Activated CD8-positive, alpha-beta memory T cell treated with anti-CD3 and anti-CD28 coated beads for 36 hours (primary cell): ENCODE results near the gene ANKRD37. TPM values are rescaled to one million over a fixed set of nuclear protein-coding genes. Genes with fewer than 3 reads are reported as not detected.

Experiments used
- CTCF ChIA-PET: fragments of 350-600 bp; sonication (Branson Sonifier 250); formaldehyde crosslinking; loops from one replicate; lab custom pipeline; 2021; ENCODE audit warnings: antibody characterized with exemption; lab: Charles Lee
- POLR2A ChIA-PET: fragments of 350-600 bp; sonication (Branson Sonifier 250); formaldehyde crosslinking; loops from one replicate; lab custom pipeline; 2021; ENCODE audit warnings: antibody characterized with exemption; lab: Charles Lee
- total RNA-seq, 2 experiments: library from RNA; stranded (reverse); gene quantifications; one replicate each; pipeline ENCODE4 v1.2.3, GENCODE V29; 2021

The ANKRD37 gene
- total RNA-seq, 2 experiments from 2014 or later = 16.1 to 18.8 TPM

DNA sequence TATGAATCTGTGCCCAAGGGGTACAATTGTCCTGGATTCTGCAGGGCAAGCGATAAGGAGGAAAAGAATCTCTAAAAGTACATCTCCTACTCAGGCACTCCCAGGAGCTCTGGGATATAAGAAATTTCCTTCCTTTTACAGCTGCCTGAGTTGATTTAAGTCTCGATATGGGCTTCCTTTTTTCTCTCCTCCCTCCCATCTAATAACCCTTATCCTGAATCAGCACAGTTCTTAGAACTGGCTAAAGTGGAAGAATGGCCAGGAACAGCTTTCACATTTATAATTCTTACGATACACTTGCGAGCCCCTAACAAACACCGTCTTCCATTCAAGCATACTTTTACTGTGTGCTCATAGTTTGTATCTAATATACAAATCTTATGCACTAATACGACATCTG lies 22.1 kb upstream of the ANKRD37 start:
- CTCF ChIA-PET = no interaction called here
- POLR2A ChIA-PET = no interaction called here

DNA sequence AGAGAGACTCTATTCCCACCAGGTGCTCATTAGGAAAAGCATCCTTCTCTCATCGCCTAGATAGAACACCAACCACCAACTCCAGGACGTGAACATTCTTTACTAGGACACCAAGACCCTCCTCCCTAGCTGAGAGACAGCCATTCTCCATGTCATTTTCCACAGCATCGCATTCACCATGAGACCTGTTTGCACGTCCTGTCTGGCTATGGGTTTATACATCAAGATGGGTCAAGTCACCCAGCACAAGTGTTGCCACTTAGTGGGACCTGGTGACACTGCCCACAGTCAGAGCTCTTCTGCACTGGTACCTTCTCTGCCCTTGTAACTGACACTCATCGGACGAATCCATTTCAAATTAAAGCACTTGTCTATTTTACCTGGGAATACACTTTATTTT lies 18.4 kb upstream of the ANKRD37 start:
- ChIA-PET CTCF (no interaction called here), POLR2A (no interaction called here)

DNA sequence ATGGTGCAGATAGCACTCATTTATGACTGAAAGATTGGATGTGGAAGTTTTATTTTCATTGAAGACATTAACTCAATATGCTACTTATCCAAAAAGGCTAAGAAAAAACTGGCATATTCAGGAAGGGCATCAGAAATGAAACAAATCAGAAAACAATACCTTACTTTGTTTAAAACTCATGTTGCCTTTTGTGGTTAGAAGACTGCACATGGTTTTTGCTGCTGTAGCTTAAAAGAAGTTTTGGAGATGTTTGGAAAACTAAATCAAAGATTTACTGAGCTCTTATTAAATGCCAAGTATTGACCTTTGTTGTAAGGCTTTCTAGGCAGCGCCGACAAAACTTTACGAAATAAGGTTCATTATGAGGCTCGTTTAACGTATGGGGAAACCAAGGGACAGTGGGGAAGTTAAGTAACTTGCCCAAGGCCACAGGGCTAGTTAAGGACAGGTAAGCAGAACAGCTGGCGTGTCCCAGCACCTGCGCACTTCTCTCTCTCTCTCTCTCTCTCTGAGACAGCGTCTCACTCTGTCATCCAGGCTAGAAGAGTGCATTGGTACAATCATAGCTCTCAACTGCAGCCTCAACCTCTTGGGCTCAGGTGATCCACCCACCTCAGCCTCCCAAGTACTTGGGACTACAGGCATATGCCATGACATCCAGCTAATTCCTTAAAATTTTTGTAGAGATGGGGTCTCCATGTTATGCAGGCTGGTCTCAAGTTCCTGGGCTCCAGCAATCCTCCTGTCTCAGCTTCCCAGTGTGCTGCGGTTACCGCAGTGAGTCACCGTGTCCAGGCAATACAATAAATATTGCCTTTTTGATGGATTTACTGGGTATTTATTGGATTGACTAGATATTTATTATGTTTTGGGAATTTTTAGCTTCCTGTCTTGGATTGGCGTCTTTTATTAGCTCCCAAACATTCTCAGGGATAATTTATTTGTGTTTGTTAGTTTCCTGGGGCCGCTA lies 17.0 kb upstream of the ANKRD37 start:
- CTCF ChIA-PET = no interaction called here
- POLR2A ChIA-PET = no interaction called here

DNA sequence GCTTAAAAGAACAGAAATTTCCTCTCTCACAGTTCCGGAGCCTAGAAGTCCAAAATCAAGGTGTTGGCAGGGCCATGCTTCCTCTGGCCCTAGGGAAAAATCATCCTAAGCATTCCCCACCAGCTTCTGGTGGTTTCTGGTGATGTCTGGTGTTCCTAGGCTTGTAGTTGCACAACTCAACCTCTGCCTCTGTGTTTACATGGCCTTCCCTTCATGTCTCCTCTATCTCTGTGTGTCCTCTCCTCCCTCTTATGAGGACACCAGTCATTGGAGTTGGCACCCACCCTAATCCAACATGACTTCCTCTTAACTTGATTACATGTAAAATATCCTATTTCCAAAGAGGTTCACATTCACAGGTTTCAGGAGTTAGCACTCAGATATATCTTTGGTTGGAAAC lies 16.3 kb upstream of the ANKRD37 start:
- CTCF ChIA-PET = no interaction called here
- POLR2A ChIA-PET = no interaction called here

DNA sequence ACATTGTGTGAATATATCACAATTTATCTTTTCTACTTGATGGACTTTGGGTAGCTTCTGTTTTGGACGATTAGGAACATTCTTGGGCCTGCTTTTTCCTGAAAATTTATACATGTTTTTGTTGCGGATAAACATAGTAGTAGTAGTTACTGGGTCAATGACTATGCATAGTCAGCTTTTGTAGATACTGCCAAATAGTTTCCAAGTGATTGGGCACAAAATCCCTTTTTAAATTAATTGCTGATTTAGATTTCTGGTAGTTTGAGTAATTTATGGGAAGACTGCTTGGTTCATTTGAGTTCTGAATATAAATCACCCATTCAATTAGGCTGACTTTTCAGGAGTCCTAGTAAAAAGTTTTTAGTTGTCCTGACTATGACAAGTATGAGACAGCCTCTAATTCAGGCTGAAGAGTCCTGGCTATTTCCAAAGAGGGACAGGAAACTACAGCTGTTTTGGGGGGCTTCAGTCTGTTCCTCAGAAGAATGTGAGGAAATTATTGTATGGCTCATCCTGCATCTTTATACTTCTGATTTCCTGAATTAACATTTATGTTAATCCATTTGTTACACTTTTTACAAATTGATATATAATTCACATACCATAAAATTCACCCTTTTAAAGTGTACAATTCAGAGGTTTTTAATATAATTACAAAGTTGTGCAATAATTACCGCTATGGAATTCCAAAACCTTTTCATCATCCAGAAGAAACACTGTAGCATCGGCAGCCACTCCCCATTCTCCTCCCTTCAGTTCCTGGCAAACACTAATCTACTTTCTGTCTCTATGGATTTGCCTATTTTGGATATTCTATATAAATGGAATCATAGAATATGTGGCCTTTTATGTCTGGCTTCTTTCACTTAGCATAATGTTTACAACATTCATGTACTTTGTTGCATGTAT lies 15.1 kb upstream of the ANKRD37 start:
- ChIA-PET POLR2A (no interaction called here), CTCF (no interaction called here)

DNA sequence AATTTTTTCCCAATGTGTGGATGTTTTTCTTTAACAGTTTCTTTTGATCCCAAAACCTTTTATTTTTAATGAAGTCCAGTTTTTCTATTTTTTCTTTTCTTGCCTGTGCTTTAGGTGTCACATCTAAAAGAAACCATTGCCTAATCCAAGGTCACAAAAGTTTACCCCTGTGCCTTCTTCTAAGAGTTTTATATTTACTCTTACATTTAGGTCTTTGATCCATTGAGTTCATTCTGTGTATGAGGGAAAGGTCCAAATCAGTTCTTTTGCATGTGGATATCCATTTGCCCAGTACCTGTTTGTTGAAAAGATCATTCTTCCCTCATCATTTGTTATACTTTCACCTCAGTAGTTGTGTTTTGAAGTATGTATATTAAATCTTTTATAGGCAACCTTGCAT lies 13.9 kb upstream of the ANKRD37 start:
- POLR2A ChIA-PET = no interaction called here
- CTCF ChIA-PET = no interaction called here

DNA sequence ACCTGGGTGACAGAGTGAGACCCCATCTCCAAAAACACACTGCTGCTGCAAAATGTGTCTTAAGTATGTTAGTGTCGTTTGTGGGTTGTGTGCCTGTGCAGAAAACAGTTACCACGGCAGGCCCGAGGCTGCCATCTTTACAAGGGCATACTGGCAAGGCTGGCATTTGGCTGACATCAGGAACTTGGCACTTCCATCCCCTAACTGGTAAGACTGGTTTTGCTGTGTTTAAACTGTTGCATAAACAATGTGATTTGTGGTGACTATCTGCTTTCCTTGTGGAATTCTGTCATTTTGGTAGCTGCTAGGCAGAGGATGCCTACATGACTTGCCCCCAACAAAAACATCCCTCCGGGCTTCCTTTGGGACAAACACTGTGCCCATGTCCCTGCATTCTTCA lies 13.2 kb upstream of the ANKRD37 start:
- ChIA-PET CTCF (no interaction called here), POLR2A (no interaction called here)

DNA sequence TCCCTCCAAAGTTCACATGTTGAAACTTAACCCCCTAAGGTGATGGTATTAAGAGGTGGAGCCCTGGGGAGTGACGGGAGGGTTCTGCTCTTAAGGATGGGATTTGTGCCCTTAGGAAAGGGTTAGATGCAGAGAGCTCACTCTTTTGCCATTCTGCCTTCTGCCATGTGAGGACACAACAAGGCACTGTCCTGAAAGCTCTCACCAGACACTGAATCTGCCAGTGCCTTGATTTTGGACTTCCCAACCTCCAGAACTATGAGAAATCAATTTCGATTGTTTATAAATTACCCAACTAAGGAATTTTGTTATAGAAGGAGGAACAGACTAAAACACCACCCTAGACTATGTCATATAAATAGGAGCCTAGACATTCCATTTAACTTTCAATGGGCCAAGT lies 12.6 kb upstream of the ANKRD37 start:
- POLR2A ChIA-PET = no interaction called here

DNA sequence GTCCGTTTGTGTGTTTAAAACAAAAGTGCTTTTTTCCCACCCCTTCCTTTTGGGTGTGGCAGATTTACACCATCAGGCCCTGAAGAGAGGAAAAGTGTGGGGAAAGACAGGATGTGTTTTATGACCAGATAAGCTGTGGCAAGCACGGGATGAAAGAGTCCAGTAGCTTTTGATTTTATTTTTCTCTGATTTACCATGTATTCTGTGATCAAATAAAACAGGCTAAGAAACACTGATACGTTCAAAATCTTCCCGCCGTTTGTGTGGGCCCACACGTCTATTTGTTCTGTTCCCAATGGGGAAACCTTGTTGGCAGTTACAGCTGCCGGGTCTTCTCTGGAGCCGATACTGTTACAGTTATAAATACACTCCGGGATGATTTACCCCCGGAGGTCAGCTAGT lies 11.7 kb upstream of the ANKRD37 start:
- ChIA-PET CTCF (no interaction called here), POLR2A (no interaction called here)

More for the DNA sequence above, 12.6 kb upstream of the ANKRD37 start:
- CTCF ChIA-PET = no interaction called here

DNA sequence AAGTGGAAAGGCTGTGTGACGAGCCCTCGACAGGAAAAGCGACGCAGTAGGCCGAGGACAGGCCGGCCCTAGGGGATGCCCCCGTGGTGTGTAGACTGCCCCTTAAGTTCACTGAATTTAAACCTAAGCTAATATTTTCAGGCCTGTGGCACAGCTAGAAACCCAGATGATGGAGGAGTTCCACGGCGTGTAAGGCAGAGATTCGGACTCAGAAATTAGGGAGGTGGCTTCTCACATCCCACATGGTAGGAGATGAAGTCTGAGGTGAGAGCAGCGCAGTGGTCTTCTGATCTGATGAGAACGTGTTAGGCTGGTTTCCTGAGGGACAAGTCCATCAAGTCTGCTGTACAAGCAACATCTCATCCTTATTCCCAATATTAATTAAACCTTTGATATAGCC lies 8.7 kb upstream of the ANKRD37 start:
- ChIA-PET POLR2A (no interaction called here), CTCF (no interaction called here)

DNA sequence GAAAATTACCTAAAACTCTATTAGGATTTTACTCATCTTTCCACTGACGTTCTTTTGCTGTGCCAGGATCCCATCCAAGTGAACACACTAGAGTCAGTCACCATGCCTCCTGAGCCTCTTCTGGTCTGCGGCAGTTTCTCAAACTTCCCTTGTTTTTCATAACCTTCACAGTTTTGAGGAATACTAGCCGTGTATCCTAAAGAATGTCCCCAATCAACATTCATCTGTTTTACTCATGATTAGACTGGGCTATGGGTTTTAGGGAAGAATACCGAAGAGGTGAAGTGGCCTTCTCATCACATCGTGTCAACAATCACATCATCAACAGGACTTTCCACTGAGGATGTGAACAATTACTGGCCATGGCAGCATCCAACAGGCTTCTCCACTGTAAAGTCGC lies 5.7 kb upstream of the ANKRD37 start:
- ChIA-PET POLR2A (no interaction called here), CTCF (no interaction called here)

DNA sequence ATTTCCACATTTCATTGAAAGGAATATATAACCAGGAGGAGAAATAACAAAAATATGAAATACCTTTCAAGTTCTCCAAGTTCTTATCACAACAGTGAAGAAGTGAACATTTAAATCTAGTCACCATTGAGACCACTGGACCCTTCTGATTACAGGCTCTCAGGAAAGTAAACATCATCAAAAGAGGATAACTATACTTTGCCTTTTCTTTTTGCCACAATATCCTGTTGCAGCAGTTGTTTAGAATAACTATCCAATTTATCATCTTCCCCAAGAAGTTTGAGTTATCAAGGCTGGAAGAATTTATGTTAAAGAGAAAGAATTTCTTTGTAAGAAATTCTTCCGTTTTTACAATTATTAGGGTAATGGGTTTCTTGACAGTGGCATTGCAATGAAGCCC lies 4.5 kb upstream of the ANKRD37 start:
- POLR2A ChIA-PET = no interaction called here
- CTCF ChIA-PET = no interaction called here

DNA sequence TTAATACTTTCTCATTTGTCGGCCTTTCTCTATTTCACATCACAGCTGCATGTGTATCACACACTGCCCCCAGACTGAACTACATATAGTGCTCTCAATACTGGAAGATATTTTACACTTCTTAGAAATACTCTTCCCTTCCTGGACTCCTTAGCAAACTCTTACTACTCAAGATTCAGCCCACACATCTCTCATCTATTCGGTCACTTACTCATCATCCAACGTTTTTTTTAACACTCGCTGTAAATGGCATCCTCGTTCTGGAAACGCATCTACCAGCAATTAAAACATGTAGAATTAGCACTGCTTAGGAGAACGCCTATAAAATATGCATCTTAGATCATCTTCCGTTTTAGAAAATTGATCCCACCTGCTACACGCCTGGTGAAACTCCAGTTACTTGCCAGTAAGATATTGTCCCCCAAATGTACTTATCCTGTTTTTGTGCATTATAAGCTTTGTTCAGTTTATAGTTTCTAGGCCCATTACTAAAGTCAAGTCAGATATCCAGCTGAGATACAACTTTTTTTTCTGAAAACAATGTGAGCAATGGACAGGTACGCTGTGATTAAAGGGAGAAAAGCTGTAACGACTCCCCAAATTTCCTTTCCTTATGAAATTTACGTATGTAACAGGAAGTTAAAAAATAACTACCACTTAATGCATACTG lies 1.9 kb upstream of the ANKRD37 start:
- CTCF ChIA-PET = interaction anchor here (1.1 kb wide), 1 partner anchor 185 kb away, joined by 3 read pairs; no protein-coding TSS in a partner anchor
- POLR2A ChIA-PET = interaction anchor here (0.8 to 2.3 kb wide), 2 partner anchors 31 to 252 kb away, joined by 3 to 9 read pairs; no protein-coding TSS in a partner anchor

DNA sequence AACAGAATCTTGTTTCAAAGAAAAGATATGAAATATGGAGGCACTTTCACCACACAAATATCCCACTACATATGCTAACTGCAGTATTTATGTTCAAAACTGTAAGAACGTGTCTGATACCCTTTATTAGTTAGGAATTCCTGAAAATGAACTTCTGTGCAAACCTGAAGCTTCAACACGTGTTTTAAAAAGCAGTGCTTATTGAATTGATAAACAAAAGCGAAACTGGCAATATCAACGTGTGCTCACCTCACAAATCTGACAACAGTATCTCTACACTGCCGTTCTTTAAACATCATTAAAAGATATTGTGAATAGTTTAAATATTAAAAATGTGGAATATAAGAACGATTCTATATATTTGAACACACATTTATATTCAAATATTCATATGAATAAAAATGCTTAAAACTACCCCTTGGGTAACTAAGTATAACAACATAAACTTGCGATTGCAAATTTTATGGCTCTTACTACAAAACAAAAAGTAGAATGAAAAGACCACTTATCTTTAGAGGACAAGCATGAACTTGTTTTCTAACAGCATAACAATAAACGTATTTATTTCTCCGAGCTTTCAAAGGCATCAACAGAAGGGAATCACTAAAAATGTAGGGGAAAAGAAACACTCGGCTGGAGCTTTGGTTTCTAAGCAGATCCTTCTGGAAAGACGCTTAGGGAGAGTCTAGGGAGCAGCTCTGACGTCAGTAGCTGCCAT lies 1.2 kb upstream of the ANKRD37 start, which contains the start of gene LRP2BP:
TSS of gene LRP2BP (minus strand) at position 687 of the 718 bp plus-strand sequence. CDS start 17,738 bp downstream, outside the sequence.
- ChIA-PET POLR2A (interaction anchor here (0.6 to 2.3 kb wide), 3 partner anchors 30 to 861 kb away, joined by 3 to 9 read pairs (median 7); no protein-coding TSS in a partner anchor), CTCF (interaction anchor here (1.1 to 1.7 kb wide), 2 partner anchors 10 to 185 kb away, joined by 3 to 4 read pairs; no protein-coding TSS in a partner anchor)

DNA sequence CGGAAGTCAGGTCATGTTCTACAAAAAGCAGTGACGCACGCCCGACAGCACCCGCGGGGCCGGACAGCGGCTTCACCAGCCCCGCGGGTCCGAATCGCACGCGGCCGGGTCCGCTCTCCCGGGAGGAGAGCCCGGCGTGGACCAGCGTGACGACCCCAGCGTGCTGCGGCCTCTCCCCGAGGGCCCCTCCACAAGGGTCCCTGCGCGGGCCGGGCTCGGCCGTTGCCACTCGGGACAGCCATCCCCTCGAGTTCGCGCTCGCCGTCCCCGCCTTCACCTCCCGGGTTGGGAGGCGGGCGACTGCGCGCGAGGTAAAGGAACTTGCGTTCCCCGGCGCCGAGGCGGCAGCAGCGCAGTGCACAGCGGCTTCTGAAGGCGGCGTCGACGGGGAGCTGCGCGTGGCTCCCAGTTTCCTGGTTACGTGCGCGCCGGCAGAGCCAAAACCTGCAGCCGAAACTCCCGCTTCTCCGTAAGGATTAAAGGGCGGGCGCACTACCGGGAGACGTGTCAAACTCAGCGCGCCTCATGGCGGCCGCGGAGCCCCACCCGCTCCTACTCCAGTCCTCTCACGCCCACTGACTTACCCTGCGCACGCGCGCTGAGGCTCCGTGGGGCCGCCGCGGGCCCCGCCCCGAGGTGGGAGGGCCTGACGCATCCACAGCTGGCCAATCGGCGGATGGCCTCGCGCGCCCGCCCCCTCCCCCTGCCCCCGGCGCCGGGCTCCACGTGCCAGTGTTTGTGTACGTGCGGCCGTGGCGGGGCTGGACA lies 501 bp upstream of the ANKRD37 start:
- CTCF ChIA-PET = interaction anchor here (1.5 to 1.7 kb wide), 2 partner anchors 9 to 30 kb away, joined by 3 to 4 read pairs; a partner anchor contains a TSS
- POLR2A ChIA-PET = interaction anchor here (0.6 to 2.3 kb wide), 6 partner anchors 9 to 862 kb away, joined by 3 to 9 read pairs (median 4); no protein-coding TSS in a partner anchor

DNA sequence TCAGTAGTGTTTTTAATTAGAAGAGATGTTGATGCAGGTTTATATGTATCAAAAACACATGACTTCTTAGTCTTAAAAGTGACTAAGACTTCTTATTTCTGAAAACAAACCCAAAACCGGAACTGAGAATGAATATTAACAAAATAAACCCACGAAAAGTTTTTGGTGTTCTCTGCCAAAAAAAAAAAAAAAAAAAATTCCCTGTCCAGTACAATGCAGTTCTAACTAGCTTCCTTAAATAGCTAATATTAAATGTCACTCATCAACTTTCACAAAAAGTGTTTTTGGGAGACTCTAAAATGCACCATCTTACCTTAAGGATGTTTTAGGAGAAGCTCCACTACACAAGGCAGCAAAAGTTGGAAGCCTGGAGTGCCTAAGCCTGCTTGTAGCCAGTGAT lies 2.0 kb downstream of the ANKRD37 start:
- POLR2A ChIA-PET = no interaction called here
- CTCF ChIA-PET = no interaction called here

DNA sequence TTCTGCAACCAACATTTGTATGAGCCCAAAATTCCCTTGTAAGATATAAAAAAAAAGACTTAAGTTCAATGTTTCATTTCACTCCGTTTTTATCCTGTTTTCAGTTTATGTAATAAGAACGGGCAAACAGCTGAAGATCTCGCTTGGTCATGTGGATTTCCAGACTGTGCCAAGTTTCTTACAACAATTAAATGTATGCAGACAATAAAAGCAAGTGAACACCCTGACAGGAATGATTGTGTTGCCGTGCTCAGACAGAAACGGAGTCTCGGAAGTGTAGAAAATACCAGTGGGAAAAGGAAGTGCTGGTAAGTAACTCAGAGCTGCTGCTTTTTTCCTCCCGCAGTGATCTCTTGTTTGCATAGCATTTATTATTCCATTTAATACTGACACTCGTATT lies 2.8 kb downstream of the ANKRD37 start:
- CTCF ChIA-PET = no interaction called here
- POLR2A ChIA-PET = no interaction called here

DNA sequence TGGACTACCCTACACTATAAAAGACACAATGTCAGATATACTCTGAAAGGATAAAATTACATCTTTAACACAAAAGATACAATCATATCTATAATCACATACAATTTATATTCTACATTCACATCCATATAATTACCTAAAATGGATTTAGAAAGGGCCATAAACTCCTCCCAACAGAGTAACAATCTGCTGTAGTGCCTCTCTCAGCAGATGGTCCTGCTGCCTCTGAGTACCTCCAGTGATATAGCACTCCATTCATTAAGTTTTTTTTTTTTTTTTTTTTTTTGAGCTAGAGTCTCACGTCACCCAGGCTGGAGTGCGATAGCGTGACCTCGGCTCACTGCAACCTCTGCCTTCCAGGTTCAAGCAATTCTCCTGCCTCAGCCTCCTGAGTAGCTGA lies 7.4 kb downstream of the ANKRD37 start:
- POLR2A ChIA-PET = no interaction called here
- CTCF ChIA-PET = interaction anchor here (1.1 kb wide), 1 partner anchor 220 kb away, joined by 3 read pairs; no protein-coding TSS in a partner anchor
